ENCODE measurements around the gene SCUBE1. TPM values are rescaled to one million over a fixed set of nuclear protein-coding genes. Genes with fewer than 3 reads are reported as not detected.

SCUBE1 gene
- total and polyA plus RNA-seq, 2 donors from 2014 or later: 2.3 to 7.1 TPM

GRCh38 chr22:43162412-43163150 lies 180.6 kb downstream of the SCUBE1 start:
- DNase-seq (peak in 1 of 5 donors; percentile 71), FAIRE-seq (no peak)
- intact Hi-C loops (cut with DNase I): no loop called here
- no peak for TF ChIP-seq CTCF (IDR thresholded peaks at IDR 0.05; ENCODE audit: borderline replicate concordance, extremely low read depth, insufficient read depth)
- H3K4me3 ChIP-seq (ENCODE audit: low read length in 3 of 3): no peak overlapping the region
- H3K27me3 ChIP-seq (ENCODE audit: control insufficient read depth, insufficient read depth, low read length): no peaks in the 10 kb centered on the region
- H3K4me1 ChIP-seq (ENCODE audit: control insufficient read depth in 2 of 3, insufficient read depth in 2 of 3, low read depth in 1 of 3, low read length in 3 of 3): peaks cover 0 to 8% (median 0%) of the 10 kb centered on the region in 3 donors
- no peak overlapping the region for H3K9ac ChIP-seq (ENCODE audit: low read length in 3 of 3)
- no peaks in the 10 kb centered on the region for H3K36me3 ChIP-seq (ENCODE audit: control insufficient read depth in 2 of 3, insufficient read depth in 3 of 3, low read length in 3 of 3)
- H3K27ac ChIP-seq (ENCODE audit: low read depth in 2 of 2, low read length in 2 of 2): no peak overlapping the region
- H3K9me3 ChIP-seq (ENCODE audit: control insufficient read depth in 2 of 3, insufficient read depth in 1 of 3, low read length in 3 of 3): no peaks in the 10 kb centered on the region

DNA sequence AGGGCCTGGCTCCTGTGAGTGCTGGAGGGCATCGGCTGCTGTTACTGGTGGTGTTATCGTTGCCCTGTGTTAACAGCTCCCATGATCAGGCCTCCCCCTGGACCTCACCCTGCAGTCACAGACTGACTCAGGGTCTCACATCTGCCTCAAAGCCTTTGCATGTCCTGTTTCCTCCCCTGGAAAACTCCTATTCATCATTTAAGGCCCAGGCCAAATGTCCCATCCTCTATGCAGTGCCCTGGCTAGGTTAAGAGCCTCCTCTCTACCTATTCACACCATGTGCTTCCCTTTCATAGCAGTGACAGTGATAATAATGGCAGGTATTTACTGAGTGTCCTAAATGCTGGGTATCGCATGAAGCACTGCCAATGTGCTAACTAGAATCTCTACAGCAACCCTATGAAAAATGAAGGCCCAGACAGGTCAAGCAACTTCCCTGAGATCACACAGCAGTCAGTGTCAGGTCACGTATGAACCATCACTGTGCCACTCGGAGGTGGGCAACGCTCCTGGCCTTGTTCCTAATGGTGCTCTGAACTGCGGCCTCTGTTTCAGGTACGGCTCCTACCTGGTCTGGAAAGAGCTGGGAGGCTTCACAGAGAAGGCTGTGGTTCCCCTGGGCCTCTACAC lies 182.6 kb downstream of the SCUBE1 start:
- Histone ChIP-seq H3K4me3 (ENCODE audit: low read length in 3 of 3) (no peak overlapping the region), H3K9me3 (ENCODE audit: control insufficient read depth in 2 of 3, insufficient read depth in 1 of 3, low read length in 3 of 3) (no peaks in the 10 kb centered on the region), H3K4me1 (ENCODE audit: control insufficient read depth in 2 of 3, insufficient read depth in 2 of 3, low read depth in 1 of 3, low read length in 3 of 3) (peaks cover 0 to 8% (median 0%) of the 10 kb centered on the region in 3 donors), H3K36me3 (ENCODE audit: control insufficient read depth in 2 of 3, insufficient read depth in 3 of 3, low read length in 3 of 3) (no peaks in the 10 kb centered on the region), H3K9ac (ENCODE audit: low read length in 3 of 3) (no peak overlapping the region), H3K27ac (ENCODE audit: low read depth in 2 of 2, low read length in 2 of 2) (no peak overlapping the region), H3K27me3 (ENCODE audit: control insufficient read depth, insufficient read depth, low read length) (no peaks in the 10 kb centered on the region)
- intact Hi-C loops (cut with DNase I): no loop called here
- no peak for TF ChIP-seq CTCF (IDR thresholded peaks at IDR 0.05; ENCODE audit: borderline replicate concordance, extremely low read depth, insufficient read depth)
- DNase-seq (no peak), FAIRE-seq (no peak)

GRCh38 chr22:43159484-43160178 lies 183.5 kb downstream of the SCUBE1 start:
- peaks cover 0 to 4% (median 0%) of the 10 kb centered on the region in 3 donors for H3K4me1 ChIP-seq (ENCODE audit: control insufficient read depth in 2 of 3, insufficient read depth in 2 of 3, low read depth in 1 of 3, low read length in 3 of 3)
- H3K9me3 ChIP-seq (ENCODE audit: control insufficient read depth in 2 of 3, insufficient read depth in 1 of 3, low read length in 3 of 3): no peaks in the 10 kb centered on the region
- H3K9ac ChIP-seq (ENCODE audit: low read length in 3 of 3): no peak overlapping the region
- no peak for TF ChIP-seq CTCF (IDR thresholded peaks at IDR 0.05; ENCODE audit: borderline replicate concordance, extremely low read depth, insufficient read depth)
- H3K27ac ChIP-seq (ENCODE audit: low read depth in 2 of 2, low read length in 2 of 2): no peak overlapping the region
- no peak overlapping the region for H3K4me3 ChIP-seq (ENCODE audit: low read length in 3 of 3)
- H3K27me3 ChIP-seq (ENCODE audit: control insufficient read depth, insufficient read depth, low read length): no peaks in the 10 kb centered on the region
- no peak for FAIRE-seq
- H3K36me3 ChIP-seq (ENCODE audit: control insufficient read depth in 2 of 3, insufficient read depth in 3 of 3, low read length in 3 of 3): no peaks in the 10 kb centered on the region
- intact Hi-C loops (cut with DNase I): no loop called here
- no peak for DNase-seq

Measured in kidney (tissue), 14 donors.